ENCODE data around the gene COL2A1. TPM values are rescaled to one million over a fixed set of nuclear protein-coding genes. Genes with fewer than 3 reads are reported as not detected.

The COL2A1 gene
- total RNA-seq = not detected in 2 replicates

DNA sequence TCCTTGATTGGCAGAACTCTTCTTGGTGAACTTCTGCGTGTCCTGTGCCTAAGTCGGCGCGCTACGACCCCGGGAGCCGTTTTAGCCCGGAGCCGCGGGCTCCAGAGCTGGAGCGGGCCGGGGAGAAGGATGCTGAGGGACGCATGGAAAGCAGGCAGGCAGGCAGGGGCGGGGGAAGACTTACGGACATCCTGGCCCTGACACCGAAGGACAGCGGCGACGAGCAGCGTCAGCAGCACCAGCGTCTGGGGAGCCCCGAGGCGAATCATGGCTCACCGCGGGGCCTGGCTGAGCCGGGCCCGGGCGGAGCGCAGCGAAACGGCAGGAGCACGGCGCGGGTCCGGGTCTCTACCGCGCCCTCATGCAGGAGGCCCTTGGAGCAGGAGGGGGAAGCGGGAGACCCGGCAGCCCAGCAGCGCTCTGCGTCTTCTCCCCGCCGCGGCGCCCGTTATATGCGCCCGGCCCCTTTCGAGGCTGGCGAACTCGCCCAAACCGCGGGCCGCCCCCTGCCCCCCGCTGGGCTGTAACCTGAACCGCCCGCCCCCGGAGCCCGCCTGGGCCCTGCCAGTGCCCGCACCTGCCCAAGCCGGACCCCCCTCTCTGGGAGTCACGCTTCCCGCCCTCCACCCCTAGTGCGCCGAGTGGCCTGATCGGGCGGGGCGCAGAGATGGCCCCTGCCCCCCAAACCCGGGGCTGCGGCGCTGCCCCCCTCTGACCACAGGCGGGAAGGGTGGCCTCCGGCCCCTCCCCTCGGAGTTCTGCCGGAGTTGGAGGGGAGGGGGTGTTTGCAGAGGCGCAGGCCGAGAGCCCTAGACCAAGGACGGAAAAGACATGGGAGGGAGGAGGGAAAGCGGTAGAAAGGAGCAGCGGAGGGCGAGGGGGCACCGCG is at the start of gene COL2A1:
Gene COL2A1 (minus strand): TSS at position 424 of the 889 bp plus-strand sequence. CDS start 155 bp downstream, at position 269.

DNA sequence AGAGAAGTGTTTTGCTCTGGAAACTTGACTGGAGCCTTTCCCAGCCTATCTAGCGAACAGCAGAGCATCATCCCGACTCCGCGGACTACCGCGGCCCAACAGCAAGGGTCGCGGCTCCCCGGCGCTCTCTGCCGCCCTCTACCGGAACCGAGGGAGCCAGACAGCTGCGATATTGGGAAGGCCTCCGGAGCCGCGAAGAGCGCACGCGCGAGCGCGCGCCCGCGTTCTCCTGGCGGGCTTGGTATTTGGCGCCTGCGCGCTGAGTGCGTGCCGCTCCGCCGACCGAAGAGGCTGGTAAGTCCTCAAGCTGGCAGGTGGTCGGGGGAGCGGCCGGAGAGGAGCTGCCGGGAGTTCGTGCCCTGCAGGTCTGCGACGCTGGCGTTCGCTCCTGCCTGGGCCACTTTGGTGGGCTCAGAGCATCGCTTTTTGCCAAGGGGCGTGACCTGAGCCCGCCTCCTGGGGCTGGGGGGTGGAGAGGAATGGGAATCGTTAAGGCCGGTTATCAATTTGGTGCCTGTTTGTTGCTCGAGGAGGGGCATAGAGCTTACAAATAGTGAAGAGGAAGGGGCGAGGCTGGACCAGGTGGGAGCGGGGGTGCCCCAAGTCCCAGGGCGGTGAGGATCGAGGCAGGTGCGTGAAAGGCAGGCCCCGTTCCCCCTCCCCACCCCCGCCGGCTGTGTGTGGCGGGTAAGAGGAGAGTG is 40.8 kb downstream of the COL2A1 start, which contains the start of gene TMEM106C:
Gene TMEM106C (plus strand): TSS at position 257 of the 701 bp plus-strand sequence. CDS start 641 bp downstream, outside the sequence.

Other genes with a start within 250 kb of the COL2A1 start
- gene RAPGEF3, start 245.6 kb downstream of the COL2A1 start, total RNA-seq = 41.9 and 44.4 TPM in 2 replicates
- 23.0 and 23.1 TPM in 2 replicates for gene SLC48A1, start 231.2 kb downstream of the COL2A1 start, total RNA-seq
- 80.1 and 81.8 TPM in 2 replicates for gene HDAC7, start 184.6 kb downstream of the COL2A1 start, total RNA-seq
- 0.44 and 0.60 TPM in 2 replicates for gene VDR, start 99.5 kb downstream of the COL2A1 start, total RNA-seq
- gene TMEM106C, start 40.9 kb downstream of the COL2A1 start, total RNA-seq = 91.7 and 100.0 TPM in 2 replicates
- gene SENP1, start 101.6 kb upstream of the COL2A1 start, total RNA-seq = 11.3 and 14.1 TPM in 2 replicates
- 37.7 and 42.2 TPM in 2 replicates for gene PFKM, start 114.9 kb upstream of the COL2A1 start, total RNA-seq
- gene ASB8, start 153.0 kb upstream of the COL2A1 start, total RNA-seq = 14.8 and 19.1 TPM in 2 replicates
- not detected in 2 replicates for gene CCDC184, start 179.2 kb upstream of the COL2A1 start, total RNA-seq
- not detected in 2 replicates for gene OR10AD1, start 198.8 kb upstream of the COL2A1 start, total RNA-seq